ENCODE data around the gene CLMN. TPM values are rescaled to one million over a fixed set of nuclear protein-coding genes. Genes with fewer than 3 reads are reported as not detected.

CLMN gene
- total and polyA plus RNA-seq, 2 of the 4 experiments (the other 2 are of a cell fraction) = 0.10 to 0.18 TPM

- Histone ChIP-seq H2BK20ac (ENCODE audit: low read depth, low read length) (no peak overlapping the region), H2BK15ac (ENCODE audit: low read depth, low read length) (no peak overlapping the region), H3K79me1 (ENCODE audit: low read depth in 1 of 2, low read length in 2 of 2) (no peaks in the 10 kb centered on the region), H3K9me3 (ENCODE audit: control insufficient read depth, insufficient read depth, low read length) (no peaks in the 10 kb centered on the region), H3K4me2 (ENCODE audit: low read depth, low read length) (no peak overlapping the region), H3K18ac (ENCODE audit: low read depth, low read length) (no peak overlapping the region), H3K56ac (ENCODE audit: extremely low read depth, insufficient read depth, low read length) (no peak overlapping the region), H3K4me3 (ENCODE audit: insufficient read depth, low read depth, low read length) (no peak overlapping the region), H3K14ac (replicated peaks; ENCODE audit: low read depth, low read length) (no peak overlapping the region), H3K27ac (ENCODE audit: insufficient read depth, low read length) (no peak overlapping the region), H2AK9ac (replicated peaks; ENCODE audit: low read depth, low read length, poor library complexity) (no peak overlapping the region), H2BK120ac (ENCODE audit: low read depth, low read length) (no peak overlapping the region), H2AK5ac (ENCODE audit: low read depth, low read length) (no peak overlapping the region), H3K23ac (ENCODE audit: low read depth, low read length) (no peak overlapping the region), H4K5ac (ENCODE audit: low read depth, low read length) (no peak overlapping the region), H4K8ac (ENCODE audit: low read depth in 2 of 2, low read length in 2 of 2) (no peak overlapping the region), H2AFZ (replicated peaks; ENCODE audit: low read length, poor library complexity) (no peak overlapping the region), H3K36me3 (ENCODE audit: control insufficient read depth, insufficient read depth, low read length) (no peaks in the 10 kb centered on the region), H2BK5ac (ENCODE audit: low read depth, low read length, poor library complexity, severe bottlenecking) (no peak overlapping the region), H3K4me1 (ENCODE audit: control insufficient read depth, insufficient read depth, low read length) (no peaks in the 10 kb centered on the region), H3K9me1 (ENCODE audit: insufficient read depth, low read length) (no peaks in the 10 kb centered on the region), H3K27me3 (ENCODE audit: control insufficient read depth, insufficient read depth, low read length) (peaks cover 1% of the 10 kb centered on the region; the same call in 1 of the 2 replicates), H4K20me1 (ENCODE audit: insufficient read depth, low read length) (no peaks in the 10 kb centered on the region), H3K9ac (ENCODE audit: low read depth, low read length) (no peak overlapping the region), H4K91ac (ENCODE audit: insufficient read depth, low read depth, low read length) (no peak overlapping the region), H3K4ac (ENCODE audit: low read depth, low read length) (no peak overlapping the region)
- intact Hi-C loops (cut with micrococcal nuclease) = no loop called here
- ATAC-seq (ENCODE audit: low read depth) (no peak), DNase-seq (no peak)
- ChIA-PET CTCF (no interaction called here), POLR2A (ENCODE audit: unreplicated experiment) (no interaction called here)
- dilution Hi-C loops (cut with HindIII; ENCODE audit: low sequenced_read_pairs, unreplicated experiment) = no loop called here
- in situ Hi-C loops (cut with MboI; ENCODE audit: low sequenced_read_pairs) = no loop called here
- TF ChIP-seq MAZ (IDR thresholded peaks at IDR 0.05; ENCODE audit: borderline replicate concordance, low read depth, low read length) (no peak), ELK1 (IDR thresholded peaks at IDR 0.05; ENCODE audit: borderline replicate concordance, low read depth, low read length) (no peak), NFE2L2 (IDR thresholded peaks at IDR 0.05; ENCODE audit: low read depth, low read length) (no peak), BHLHE40 (IDR thresholded peaks at IDR 0.05; ENCODE audit: low read depth, low read length) (no peak), SMC3 (IDR thresholded peaks at IDR 0.05; ENCODE audit: low read depth, low read length) (no peak), RAD21 (IDR thresholded peaks at IDR 0.05; ENCODE audit: low read length) (no peak), CEBPB (IDR thresholded peaks at IDR 0.05; ENCODE audit: low read depth, low read length) (no peak), RCOR1 (IDR thresholded peaks at IDR 0.05; ENCODE audit: insufficient replicate concordance, low read length) (no peak), POLR2A (IDR thresholded peaks at IDR 0.05; ENCODE audit: low read depth, low read length) (no peak)
- WGBS, 2 experiments (ENCODE audit: extremely low coverage in 2 of 2, insufficient read length in 1 of 2) = no CpG with 5 or more reads among the region's 6 CpGs
- no TSS peak for BruUV-seq (replicated peaks)
These were observed 111.1 kb downstream of the CLMN start for GRCh38 chr14:95208598-95208997.

Data from IMR-90 (cell line).